GM15510 (cell line): Measurements from ENCODE around the gene TNFRSF19.

Experiments used
- POLR2A ChIP-seq: IDR thresholded peaks from 3 replicates; pipeline ENCODE4 v1.6.1; 2011; ENCODE audit warnings: borderline replicate concordance; ENCODE audit not compliant: insufficient read length; ENCODE audit errors: extremely low read depth

Gene TNFRSF19

GRCh38 chr13:23711355-23711754 is 141.1 kb downstream of the TNFRSF19 start:
- no peak for TF ChIP-seq POLR2A

DNA sequence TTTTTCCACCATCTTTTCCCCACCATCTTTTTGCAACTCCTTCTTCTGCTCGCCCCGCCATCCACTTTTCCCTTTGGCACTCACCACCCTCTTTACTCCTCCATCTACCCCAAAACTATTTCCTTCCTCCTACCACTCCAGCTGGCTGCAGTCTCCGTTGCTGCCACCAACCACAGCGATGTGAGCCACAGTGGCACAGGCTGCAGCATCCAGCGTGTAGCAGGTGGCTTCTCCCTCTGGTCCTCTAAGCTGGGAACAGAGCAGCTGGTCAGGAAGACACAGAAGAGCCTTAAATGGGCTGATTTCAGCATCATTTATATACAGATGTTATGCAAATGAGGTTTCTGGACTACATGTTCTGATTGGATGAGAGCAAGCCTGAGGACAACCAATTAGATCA is 144.5 kb downstream of the TNFRSF19 start:
- TF ChIP-seq POLR2A: no peak

DNA sequence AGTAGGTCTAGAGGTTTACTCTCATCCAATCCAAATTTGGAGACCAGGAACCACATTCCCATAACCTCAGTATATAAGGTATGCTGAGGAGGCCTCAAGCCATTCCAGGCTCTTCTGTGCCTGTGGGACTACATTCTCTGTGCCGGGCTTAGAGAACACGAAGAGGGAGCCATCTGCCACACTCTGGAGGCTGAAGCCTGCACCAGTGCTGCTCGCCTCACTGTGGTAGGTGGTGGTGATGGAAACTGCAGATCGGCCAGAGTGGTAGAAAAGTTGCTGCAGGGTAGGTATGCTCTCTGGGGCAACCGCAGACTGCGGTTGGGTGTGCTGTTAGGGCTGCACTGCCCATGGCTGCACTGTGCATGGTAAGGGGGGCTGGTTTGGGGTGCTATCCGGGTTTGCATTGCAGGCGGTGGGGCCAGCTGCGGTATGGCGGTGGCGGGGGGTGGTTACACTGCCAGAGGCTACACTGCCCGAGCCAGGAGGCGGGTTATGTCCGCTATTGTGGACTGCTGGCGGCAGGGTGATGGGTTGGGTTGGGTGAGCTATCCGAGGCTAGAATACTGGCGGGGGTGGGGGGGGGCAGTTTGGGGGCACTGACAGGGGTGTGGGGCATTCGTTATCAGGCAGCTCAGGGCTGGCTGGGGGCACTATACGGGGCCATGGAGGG is 145.0 kb downstream of the TNFRSF19 start:
- TF ChIP-seq POLR2A: no peak

- no peak for TF ChIP-seq POLR2A
Observed at GRCh38 chr13:23715762-23716235, 145.6 kb downstream of the TNFRSF19 start.

- no peak for TF ChIP-seq POLR2A
Observed at GRCh38 chr13:23716401-23716800, 146.2 kb downstream of the TNFRSF19 start.

GRCh38 chr13:23718996-23719395 is 148.8 kb downstream of the TNFRSF19 start:
- no peak for TF ChIP-seq POLR2A

DNA sequence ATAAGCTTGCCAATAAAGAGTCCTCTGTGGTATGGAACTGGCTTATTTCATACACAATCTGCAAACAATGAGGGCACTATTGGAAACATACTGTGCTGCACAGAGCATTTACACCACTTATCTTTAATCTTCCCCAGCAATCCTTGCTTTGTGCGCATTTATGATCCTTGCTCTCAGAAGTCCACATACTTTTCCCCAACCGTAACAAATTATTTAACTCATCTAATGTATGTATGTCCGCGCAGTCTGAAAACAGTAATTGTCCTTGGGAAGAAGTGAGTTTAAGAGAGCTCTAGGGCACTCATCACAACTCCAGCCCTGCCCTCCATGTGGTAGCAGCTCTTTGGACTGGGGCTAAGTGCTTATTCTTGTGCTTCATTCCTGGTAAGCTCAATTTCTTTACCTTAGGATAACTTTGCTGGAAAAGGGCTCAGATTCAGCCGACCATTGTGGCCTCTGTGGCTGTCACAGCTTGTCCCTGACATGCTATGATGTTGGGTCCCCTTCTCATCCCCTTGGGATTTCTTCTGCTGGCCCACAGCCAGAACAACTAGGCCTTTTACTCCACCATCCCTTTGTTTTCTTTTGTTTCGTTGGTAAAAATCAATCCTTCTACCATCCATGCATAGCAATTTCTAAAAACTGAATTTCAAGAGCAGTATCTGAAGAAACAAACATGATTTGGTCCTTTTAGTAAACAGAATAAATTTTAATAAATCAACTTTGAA is 152.7 kb downstream of the TNFRSF19 start:
- TF ChIP-seq POLR2A: no peak

- no peak for TF ChIP-seq POLR2A
Observed at GRCh38 chr13:23723471-23723870, 153.3 kb downstream of the TNFRSF19 start.

DNA sequence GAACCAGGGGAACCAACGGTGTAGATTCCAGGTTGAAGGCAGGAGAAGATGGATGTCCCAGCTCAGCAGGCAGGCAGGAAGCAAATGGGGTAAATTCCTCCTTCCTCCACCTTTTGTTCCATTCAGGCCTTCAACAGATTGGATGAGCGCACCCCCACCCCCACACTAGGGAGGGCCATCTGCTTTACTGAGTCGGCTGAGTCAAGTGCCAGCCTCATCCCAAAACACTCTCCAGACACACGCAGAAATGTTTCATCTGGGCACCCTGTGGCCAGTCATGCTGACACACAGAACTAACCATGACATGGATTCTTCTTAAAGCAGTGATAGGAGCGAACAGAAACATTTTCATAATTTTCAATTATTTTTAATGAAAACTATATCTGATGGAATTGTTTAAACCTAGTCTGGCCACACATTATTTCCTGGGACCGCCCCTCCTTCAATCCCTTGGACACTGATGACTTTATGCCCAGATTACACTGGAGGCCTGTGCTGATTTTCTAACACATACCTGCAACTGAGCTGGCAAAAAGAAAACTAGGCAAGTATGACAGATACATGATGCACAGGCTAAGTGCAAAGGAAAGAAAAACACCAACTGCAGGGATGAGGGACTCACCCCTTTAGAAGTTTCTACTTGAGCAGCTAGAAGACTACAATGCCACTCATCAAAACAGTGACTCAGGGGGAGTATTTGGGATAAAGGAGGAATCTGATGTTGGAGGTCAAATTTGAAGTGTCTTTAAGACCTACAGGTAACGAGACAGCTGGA is 154.2 kb downstream of the TNFRSF19 start:
- no peak for TF ChIP-seq POLR2A
